ENCODE data around the gene DSEL.

GRCh38 chr18:67485655-67486054 is 30.9 kb downstream of the DSEL start:
- TF ChIP-seq POLR2A (IDR thresholded peaks at IDR 0.05): no peak
- TF ChIP-seq CTCF (IDR thresholded peaks at IDR 0.05): no peak
- TF ChIP-seq POLR2AphosphoS5 (IDR thresholded peaks at IDR 0.05): no peak
- no peak for TF ChIP-seq EP300 (IDR thresholded peaks at IDR 0.05)

Data from sigmoid colon (tissue), 4 donors.